Smooth muscle cell of the umbilical artery (primary cell): Measurements from ENCODE around the gene RAD54L2. TPM values are rescaled to one million over a fixed set of nuclear protein-coding genes. Genes with fewer than 3 reads are reported as not detected.

Experiments
- total RNA-seq: library from RNA; depleted of rRNA; stranded (reverse); fragments of >200 nt; gene quantifications from 2 replicates; pipeline ENCODE4 v1.2.3, GENCODE V29; 2014

The RAD54L2 gene, protein sequence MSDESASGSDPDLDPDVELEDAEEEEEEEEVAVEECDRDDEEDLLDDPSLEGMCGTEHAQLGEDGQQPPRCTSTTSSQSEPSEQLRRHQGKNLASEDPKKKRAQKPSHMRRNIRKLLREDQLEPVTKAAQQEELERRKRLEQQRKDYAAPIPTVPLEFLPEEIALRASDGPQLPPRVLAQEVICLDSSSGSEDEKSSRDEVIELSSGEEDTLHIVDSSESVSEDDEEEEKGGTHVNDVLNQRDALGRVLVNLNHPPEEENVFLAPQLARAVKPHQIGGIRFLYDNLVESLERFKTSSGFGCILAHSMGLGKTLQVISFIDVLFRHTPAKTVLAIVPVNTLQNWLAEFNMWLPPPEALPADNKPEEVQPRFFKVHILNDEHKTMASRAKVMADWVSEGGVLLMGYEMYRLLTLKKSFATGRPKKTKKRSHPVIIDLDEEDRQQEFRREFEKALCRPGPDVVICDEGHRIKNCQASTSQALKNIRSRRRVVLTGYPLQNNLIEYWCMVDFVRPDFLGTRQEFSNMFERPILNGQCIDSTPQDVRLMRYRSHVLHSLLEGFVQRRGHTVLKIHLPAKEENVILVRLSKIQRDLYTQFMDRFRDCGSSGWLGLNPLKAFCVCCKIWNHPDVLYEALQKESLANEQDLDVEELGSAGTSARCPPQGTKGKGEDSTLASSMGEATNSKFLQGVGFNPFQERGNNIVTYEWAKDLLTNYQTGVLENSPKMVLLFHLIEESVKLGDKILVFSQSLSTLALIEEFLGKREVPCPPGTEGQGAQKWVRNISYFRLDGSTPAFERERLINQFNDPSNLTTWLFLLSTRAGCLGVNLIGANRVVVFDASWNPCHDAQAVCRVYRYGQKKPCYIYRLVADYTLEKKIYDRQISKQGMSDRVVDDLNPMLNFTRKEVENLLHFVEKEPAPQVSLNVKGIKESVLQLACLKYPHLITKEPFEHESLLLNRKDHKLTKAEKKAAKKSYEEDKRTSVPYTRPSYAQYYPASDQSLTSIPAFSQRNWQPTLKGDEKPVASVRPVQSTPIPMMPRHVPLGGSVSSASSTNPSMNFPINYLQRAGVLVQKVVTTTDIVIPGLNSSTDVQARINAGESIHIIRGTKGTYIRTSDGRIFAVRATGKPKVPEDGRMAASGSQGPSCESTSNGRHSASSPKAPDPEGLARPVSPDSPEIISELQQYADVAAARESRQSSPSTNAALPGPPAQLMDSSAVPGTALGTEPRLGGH (N-terminal part only)
- 13.4 and 24.8 TPM in 2 replicates for total RNA-seq

GRCh38 chr3:51538459-51539290, at the start of gene RAD54L2:
Gene RAD54L2 (plus strand): TSS chr3:51538719. CDS start chr3:51590421, 51,702 bp downstream.

Other genes with a start within 250 kb of the RAD54L2 start
- gene MANF, start 153.4 kb upstream of the RAD54L2 start, total RNA-seq = 211 and 230 TPM in 2 replicates
- 23.8 and 36.6 TPM in 2 replicates for gene RBM15B, start 147.4 kb upstream of the RAD54L2 start, total RNA-seq
- gene DCAF1, start 38.7 kb upstream of the RAD54L2 start, total RNA-seq = 15.1 and 22.1 TPM in 2 replicates
- gene TEX264, start 132.5 kb downstream of the RAD54L2 start, total RNA-seq = 29.6 and 41.3 TPM in 2 replicates
- gene GRM2, start 168.3 kb downstream of the RAD54L2 start, total RNA-seq = 0.09 TPM in 1 of 2 replicates, not detected in the other
- gene IQCF6, start 240.5 kb downstream of the RAD54L2 start, total RNA-seq = not detected in 2 replicates